Type B pancreatic cell (in vitro differentiated cells): Measurements from ENCODE around the gene ECM2. TPM values are rescaled to one million over a fixed set of nuclear protein-coding genes. Genes with fewer than 3 reads are reported as not detected.

Experiments
- DNase-seq: peaks from one replicate; pipeline ENCODE4 v3.0.0; 2021; ENCODE audit warnings: mixed read lengths; ENCODE audit not compliant: unreplicated experiment; ENCODE audit errors: extremely low spot score
- H3K27ac Mint-ChIP-seq: 2 replicates; pipeline ENCODE4 v1.8.0; 2021; ENCODE audit warnings: mild to moderate bottlenecking, mixed read lengths
- H3K27me3 Mint-ChIP-seq: 2 replicates; pipeline ENCODE4 v1.8.0; 2021; ENCODE audit warnings: mixed read lengths
- H3K36me3 Mint-ChIP-seq: 2 replicates; pipeline ENCODE4 v1.8.0; 2021; ENCODE audit warnings: mixed read lengths
- H3K4me1 Mint-ChIP-seq: one replicate; pipeline ENCODE4 v1.8.0; 2021; ENCODE audit warnings: mixed read lengths; ENCODE audit not compliant: unreplicated experiment
- H3K4me3 Mint-ChIP-seq: 2 replicates; pipeline ENCODE4 v1.8.0; 2021; ENCODE audit warnings: mild to moderate bottlenecking, mixed read lengths
- H3K9me3 Mint-ChIP-seq: 2 replicates; pipeline ENCODE4 v1.8.0; 2021; ENCODE audit warnings: mixed read lengths
- total RNA-seq: library from RNA; stranded (reverse); gene quantifications from 2 replicates; pipeline ENCODE4 v1.2.1, GENCODE V29; 2021; ENCODE audit warnings: low replicate concordance
- TF ChIP-seq, protein P1 (sequence below): fragments of 200-600 bp; sonication (generic); conservative IDR thresholded peaks from 2 replicates; pipeline ENCODE4 v1.5.0; 2021; ENCODE audit warnings: antibody characterized with exemption, mild to moderate bottlenecking

ECM2 gene
- total RNA-seq, 1 donor from 2014 or later: 0.51 TPM

DNA sequence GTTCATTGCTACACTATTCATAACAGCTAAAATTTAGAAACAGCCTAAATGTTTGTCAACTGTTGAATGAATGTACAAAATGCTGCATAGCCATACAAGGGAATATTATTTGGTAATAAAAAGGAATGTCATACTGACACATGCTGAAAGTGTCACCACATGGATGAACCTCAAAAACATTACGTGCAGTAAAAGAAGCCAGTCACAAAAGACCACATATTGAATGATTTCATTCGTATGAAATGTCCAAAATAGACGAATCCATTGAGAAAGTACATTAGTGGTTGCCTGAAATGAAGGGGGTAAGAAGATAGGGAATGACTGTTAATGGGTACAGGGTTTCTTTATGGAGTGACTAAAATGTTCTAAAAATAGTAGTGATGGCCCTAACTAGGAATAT is 11.6 kb upstream of the ECM2 start:
- Mint-ChIP-seq H3K4me3 (no peak overlapping the region), H3K4me1 (no peaks in the 10 kb centered on the region), H3K36me3 (no peaks in the 10 kb centered on the region), H3K9me3 (no peaks in the 10 kb centered on the region), H3K27me3 (no peaks in the 10 kb centered on the region), H3K27ac (no peak overlapping the region)
- TF ChIP-seq, protein P1, sequence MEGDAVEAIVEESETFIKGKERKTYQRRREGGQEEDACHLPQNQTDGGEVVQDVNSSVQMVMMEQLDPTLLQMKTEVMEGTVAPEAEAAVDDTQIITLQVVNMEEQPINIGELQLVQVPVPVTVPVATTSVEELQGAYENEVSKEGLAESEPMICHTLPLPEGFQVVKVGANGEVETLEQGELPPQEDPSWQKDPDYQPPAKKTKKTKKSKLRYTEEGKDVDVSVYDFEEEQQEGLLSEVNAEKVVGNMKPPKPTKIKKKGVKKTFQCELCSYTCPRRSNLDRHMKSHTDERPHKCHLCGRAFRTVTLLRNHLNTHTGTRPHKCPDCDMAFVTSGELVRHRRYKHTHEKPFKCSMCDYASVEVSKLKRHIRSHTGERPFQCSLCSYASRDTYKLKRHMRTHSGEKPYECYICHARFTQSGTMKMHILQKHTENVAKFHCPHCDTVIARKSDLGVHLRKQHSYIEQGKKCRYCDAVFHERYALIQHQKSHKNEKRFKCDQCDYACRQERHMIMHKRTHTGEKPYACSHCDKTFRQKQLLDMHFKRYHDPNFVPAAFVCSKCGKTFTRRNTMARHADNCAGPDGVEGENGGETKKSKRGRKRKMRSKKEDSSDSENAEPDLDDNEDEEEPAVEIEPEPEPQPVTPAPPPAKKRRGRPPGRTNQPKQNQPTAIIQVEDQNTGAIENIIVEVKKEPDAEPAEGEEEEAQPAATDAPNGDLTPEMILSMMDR: no peak
- no peak for DNase-seq

GRCh38 chr9:92545002-92545510 is 9.3 kb upstream of the ECM2 start:
- H3K4me1 Mint-ChIP-seq: no peaks in the 10 kb centered on the region
- H3K27me3 Mint-ChIP-seq: no peaks in the 10 kb centered on the region
- no peak overlapping the region for H3K4me3 Mint-ChIP-seq
- DNase-seq: no peak
- no peak overlapping the region for H3K27ac Mint-ChIP-seq
- no peaks in the 10 kb centered on the region for H3K9me3 Mint-ChIP-seq
- TF ChIP-seq, protein P1: no peak
- H3K36me3 Mint-ChIP-seq: no peaks in the 10 kb centered on the region

DNA sequence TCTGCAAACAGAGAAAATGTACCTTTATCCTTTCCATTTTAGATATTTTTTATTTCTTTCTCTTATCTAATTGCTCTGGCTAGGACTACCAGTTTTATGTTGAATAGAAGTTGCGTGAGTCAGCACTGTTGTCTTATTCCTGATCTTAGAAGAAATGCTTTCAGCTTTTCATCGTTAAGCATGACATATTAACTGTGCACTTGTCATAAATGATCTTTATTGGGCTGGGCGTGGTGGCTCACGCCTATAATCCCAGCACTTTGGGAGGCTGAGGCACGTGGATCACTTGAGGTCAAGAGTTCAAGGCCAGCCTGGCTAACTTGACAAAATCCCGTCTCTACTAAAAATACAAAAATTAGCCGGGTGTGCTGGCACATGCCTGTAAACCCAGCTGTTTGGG is 8.2 kb upstream of the ECM2 start:
- H3K4me1 Mint-ChIP-seq: no peaks in the 10 kb centered on the region
- no peaks in the 10 kb centered on the region for H3K27me3 Mint-ChIP-seq
- no peak for DNase-seq
- H3K36me3 Mint-ChIP-seq: no peaks in the 10 kb centered on the region
- no peak overlapping the region for H3K27ac Mint-ChIP-seq
- no peaks in the 10 kb centered on the region for H3K9me3 Mint-ChIP-seq
- TF ChIP-seq, protein P1: no peak
- H3K4me3 Mint-ChIP-seq: no peak overlapping the region

DNA sequence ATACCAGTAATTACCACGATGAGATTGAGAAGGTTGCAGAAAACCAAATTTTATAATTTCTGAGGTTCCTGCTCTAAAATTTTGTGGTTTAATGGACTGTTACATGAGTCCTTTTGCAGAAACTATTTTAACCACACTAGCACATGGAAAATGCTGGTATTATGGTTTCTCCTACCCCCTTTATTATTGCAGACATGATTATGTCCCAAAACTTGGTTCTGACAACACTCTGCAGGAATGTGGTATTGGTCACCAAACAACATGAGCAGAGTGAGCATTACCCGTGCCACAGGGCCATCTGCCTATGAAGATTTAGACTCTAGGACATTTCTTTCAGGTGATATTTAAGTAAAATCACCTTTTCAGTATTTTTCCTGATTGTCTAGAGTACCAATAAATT is 2.8 kb upstream of the ECM2 start:
- no peak overlapping the region for H3K27ac Mint-ChIP-seq
- DNase-seq: no peak
- no peaks in the 10 kb centered on the region for H3K9me3 Mint-ChIP-seq
- no peaks in the 10 kb centered on the region for H3K27me3 Mint-ChIP-seq
- H3K36me3 Mint-ChIP-seq: no peaks in the 10 kb centered on the region
- peaks cover 8% of the 10 kb centered on the region for H3K4me1 Mint-ChIP-seq
- no peak overlapping the region for H3K4me3 Mint-ChIP-seq
- TF ChIP-seq, protein P1: no peak

DNA sequence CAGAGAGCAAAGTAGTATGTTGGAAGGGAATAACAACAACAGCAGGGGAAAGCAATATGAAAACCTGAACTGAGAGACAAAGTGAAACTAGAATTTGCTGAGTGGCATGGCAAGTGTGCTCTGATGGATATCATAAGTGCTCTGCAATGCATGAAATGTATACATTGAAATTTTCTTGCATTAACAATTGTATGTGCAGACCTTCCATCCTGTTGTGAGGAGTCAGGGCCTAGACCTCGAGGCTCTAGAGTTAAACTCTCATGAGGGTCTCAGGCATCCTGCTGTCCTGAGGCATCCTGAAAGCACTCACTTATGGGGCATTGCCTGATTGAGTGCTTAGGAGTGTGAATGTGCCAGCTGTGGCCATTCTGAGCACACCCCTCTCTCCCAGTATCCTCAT is 1.1 kb downstream of the ECM2 start:
- no peak for DNase-seq
- Mint-ChIP-seq H3K27me3 (no peaks in the 10 kb centered on the region), H3K27ac (no peak overlapping the region), H3K9me3 (peaks cover 3% of the 10 kb centered on the region), H3K4me3 (no peak overlapping the region), H3K4me1 (peaks cover 8% of the 10 kb centered on the region), H3K36me3 (no peaks in the 10 kb centered on the region)
- TF ChIP-seq, protein P1: no peak

DNA sequence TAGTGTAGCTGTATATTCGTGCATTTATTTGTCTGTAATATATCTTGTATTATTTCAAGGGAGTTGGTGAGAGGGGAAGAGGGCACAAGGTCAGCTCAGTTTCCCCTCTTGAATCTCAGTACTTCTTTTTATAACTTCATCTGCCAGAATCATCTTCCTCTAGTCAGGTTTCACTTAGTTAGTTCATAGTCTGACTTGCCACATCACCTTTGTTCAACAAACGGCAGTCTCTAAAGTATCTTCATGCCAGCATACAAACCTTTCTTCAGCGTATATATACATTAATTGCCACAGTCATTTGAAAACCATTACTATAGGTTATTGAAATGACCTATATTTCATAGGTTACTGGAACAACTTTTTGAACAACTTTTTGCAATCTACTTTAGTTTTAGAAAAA is 1.6 kb downstream of the ECM2 start:
- DNase-seq: no peak
- no peaks in the 10 kb centered on the region for H3K27me3 Mint-ChIP-seq
- peaks cover 8% of the 10 kb centered on the region for H3K4me1 Mint-ChIP-seq
- H3K9me3 Mint-ChIP-seq: peaks cover 3% of the 10 kb centered on the region
- H3K27ac Mint-ChIP-seq: no peak overlapping the region
- no peaks in the 10 kb centered on the region for H3K36me3 Mint-ChIP-seq
- TF ChIP-seq, protein P1: no peak
- no peak overlapping the region for H3K4me3 Mint-ChIP-seq
